H9 (cell line): Measurements from ENCODE around the gene ZNF480. TPM values are rescaled to one million over a fixed set of nuclear protein-coding genes. Genes with fewer than 3 reads are reported as not detected.

Experiments used
- DNase-seq: peaks from one replicate; pipeline ENCODE4 v3.0.0-alpha.2; 2017
- H2AFZ ChIP-seq: one replicate; pipeline ENCODE4 v1.6.1; 2013; ENCODE audit warnings: mild to moderate bottlenecking, low read length, control low read depth, moderate library complexity
- H2AK5ac ChIP-seq: 2 replicates; pipeline ENCODE4 v1.6.1; 2013; ENCODE audit warnings: low read length, control low read depth, mixed read lengths; ENCODE audit not compliant: insufficient read length
- H2BK120ac ChIP-seq: one replicate; pipeline ENCODE4 v1.6.1; 2013; ENCODE audit warnings: low read depth, mild to moderate bottlenecking, low read length, control low read depth, inconsistent platforms; ENCODE audit not compliant: poor library complexity, severe bottlenecking
- H2BK12ac ChIP-seq: 2 replicates; pipeline ENCODE4 v1.6.1; 2013; ENCODE audit warnings: low read length, control low read depth, mixed read lengths, low read depth; ENCODE audit not compliant: insufficient read length
- H2BK15ac ChIP-seq: 2 replicates; pipeline ENCODE4 v1.6.1; 2013; ENCODE audit warnings: low read depth, low read length, control low read depth
- H2BK20ac ChIP-seq: one replicate; pipeline ENCODE4 v1.6.1; 2013; ENCODE audit warnings: low read depth, mild to moderate bottlenecking, low read length, control low read depth, inconsistent platforms; ENCODE audit not compliant: poor library complexity, severe bottlenecking
- H2BK5ac ChIP-seq: 2 replicates; pipeline ENCODE4 v1.6.1; 2013; ENCODE audit warnings: low read length, control low read depth, mixed read lengths; ENCODE audit not compliant: insufficient read length
- H3K14ac ChIP-seq: 2 replicates; pipeline ENCODE4 v1.6.1; 2013; ENCODE audit warnings: low read length, control low read depth; ENCODE audit not compliant: insufficient read depth
- H3K18ac ChIP-seq: 2 replicates; pipeline ENCODE4 v1.6.1; 2013; ENCODE audit warnings: low read depth, mild to moderate bottlenecking, mixed read lengths, low read length, control low read depth; ENCODE audit not compliant: insufficient read length
- H3K23ac ChIP-seq: 2 replicates; pipeline ENCODE4 v1.6.1; 2013; ENCODE audit warnings: low read length, control low read depth, mixed read lengths, low read depth; ENCODE audit not compliant: insufficient read length
- H3K23me2 ChIP-seq: 2 replicates; pipeline ENCODE4 v1.6.1; 2013; ENCODE audit warnings: low read depth, mild to moderate bottlenecking, mixed read lengths, low read length, control low read depth; ENCODE audit not compliant: insufficient read length, poor library complexity, severe bottlenecking
- H3K27ac ChIP-seq: 2 replicates; pipeline ENCODE4 v1.5.1; 2013; ENCODE audit warnings: low read length, control low read depth, mixed read lengths, low read depth; ENCODE audit not compliant: insufficient read length
- H3K27me3 ChIP-seq: 2 replicates; pipeline ENCODE4 v1.6.1; 2013; ENCODE audit warnings: low read length, control low read depth, inconsistent platforms; ENCODE audit not compliant: insufficient read depth
- H3K4ac ChIP-seq: 2 replicates; pipeline ENCODE4 v1.6.1; 2013; ENCODE audit warnings: low read depth, mild to moderate bottlenecking, control low read depth, inconsistent platforms, low read length, moderate library complexity
- H3K4me1 ChIP-seq: 2 replicates; pipeline ENCODE4 v1.6.1; 2013; ENCODE audit warnings: low read length, control low read depth, inconsistent platforms; ENCODE audit not compliant: insufficient read depth
- H3K4me2 ChIP-seq: 2 replicates; pipeline ENCODE4 v1.6.1; 2013; ENCODE audit warnings: low read length, control low read depth, mixed read lengths; ENCODE audit not compliant: insufficient read length, insufficient read depth
- H3K56ac ChIP-seq: 2 replicates; pipeline ENCODE4 v1.6.1; 2013; ENCODE audit warnings: low read depth, mild to moderate bottlenecking, mixed read lengths, low read length, control low read depth; ENCODE audit not compliant: insufficient read length
- H3K79me1 ChIP-seq: 2 replicates; pipeline ENCODE4 v1.6.1; 2013; ENCODE audit warnings: low read depth, mild to moderate bottlenecking, moderate library complexity, low read length, control low read depth, inconsistent platforms; ENCODE audit not compliant: insufficient read depth, poor library complexity, severe bottlenecking
- H3K79me2 ChIP-seq: 2 replicates; pipeline ENCODE4 v1.6.1; 2013; ENCODE audit warnings: low read length, control low read depth, inconsistent platforms; ENCODE audit not compliant: insufficient read depth
- H3K9ac ChIP-seq: 2 replicates; pipeline ENCODE4 v1.6.1; 2013; ENCODE audit warnings: low read length, control low read depth, mixed read lengths; ENCODE audit not compliant: insufficient read length; ENCODE audit errors: extremely low read depth
- H3K9me3 ChIP-seq: one replicate; pipeline ENCODE4 v1.6.1; 2013; ENCODE audit warnings: low read depth, low read length, inconsistent platforms; ENCODE audit not compliant: control insufficient read depth
- H3T11ph ChIP-seq: one replicate; pipeline ENCODE4 v1.6.1; 2013; ENCODE audit warnings: mild to moderate bottlenecking, low read length, control low read depth, inconsistent platforms
- H4K20me1 ChIP-seq: one replicate; pipeline ENCODE4 v1.6.1; 2013; ENCODE audit not compliant: control insufficient read depth, insufficient read length, insufficient read depth
- H4K5ac ChIP-seq: 2 replicates; pipeline ENCODE4 v1.6.1; 2013; ENCODE audit warnings: low read depth, mild to moderate bottlenecking, mixed read lengths, low read length, control low read depth; ENCODE audit not compliant: insufficient read length
- H4K8ac ChIP-seq: replicated peaks from 2 replicates; pipeline ENCODE4 v1.6.1; 2013; ENCODE audit warnings: low read length, control low read depth, mixed read lengths, low read depth; ENCODE audit not compliant: insufficient read length
- H4K91ac ChIP-seq: 2 replicates; pipeline ENCODE4 v1.6.1; 2013; ENCODE audit warnings: low read depth, mild to moderate bottlenecking, moderate library complexity, mixed read lengths, low read length, control low read depth; ENCODE audit not compliant: insufficient read length
- H3K27ac Mint-ChIP-seq, 3 experiments: 2 replicates in 2 of 3; 3 replicates in 1 of 3; pipeline ENCODE4 v1.8.0; 2020 to 2021; ENCODE audit warnings: mixed read lengths in 3 of 3, mild to moderate bottlenecking in 1 of 3, moderate library complexity in 1 of 3
- H3K27me3 Mint-ChIP-seq: 2 replicates; pipeline ENCODE4 v1.8.0; 2021; ENCODE audit warnings: low read depth, mild to moderate bottlenecking, moderate library complexity, mixed read lengths
- H3K36me3 Mint-ChIP-seq, 3 experiments: 2 replicates in 2 of 3; 3 replicates in 1 of 3; pipeline ENCODE4 v1.8.0; 2020 to 2021; ENCODE audit warnings: low read depth in 3 of 3, mixed read lengths in 3 of 3; ENCODE audit not compliant: insufficient read depth in 1 of 3
- H3K4me1 Mint-ChIP-seq, 2 experiments: 2 replicates each; pipeline ENCODE4 v1.8.0; 2020; ENCODE audit warnings: mixed read lengths in 2 of 2
- H3K4me3 Mint-ChIP-seq, 2 experiments: 2 replicates in 1 of 2; 3 replicates in 1 of 2; pipeline ENCODE4 v1.8.0; 2020 to 2021; ENCODE audit warnings: mild to moderate bottlenecking in 2 of 2, mixed read lengths in 2 of 2, moderate library complexity in 1 of 2
- H3K9me3 Mint-ChIP-seq, 2 experiments: 2 replicates in 1 of 2; 3 replicates in 1 of 2; pipeline ENCODE4 v1.8.0; 2020; ENCODE audit warnings: mild to moderate bottlenecking in 2 of 2, mixed read lengths in 2 of 2, moderate library complexity in 1 of 2
- WGBS: extraction: QIAGEN DNeasy Blood & Tissue Kit; methylation state at CpG from one replicate; pipeline ENCODE4 v1.1.7; 2013; ENCODE audit warnings: missing lambda C conversion rate, low lambda C conversion rate, mixed read lengths; ENCODE audit not compliant: insufficient read length; ENCODE audit errors: extremely low coverage; 5-methylcytosine and 5-hydroxymethylcytosine counted together
- total RNA-seq: library from RNA; stranded (reverse); gene quantifications from 2 replicates; pipeline ENCODE4 v1.2.1, GENCODE V29; 2021
- TF ChIP-seq, protein P1 (sequence below): fragments of 200-600 bp; sonication (generic); conservative IDR thresholded peaks from 3 replicates; pipeline ENCODE4 v1.8.0; 2021; ENCODE audit warnings: antibody characterized with exemption, mild to moderate bottlenecking

Gene ZNF480
- total RNA-seq, 1 experiment from 2014 or later = 42.5 TPM

- H3K4me2 ChIP-seq = no peak overlapping the region
- DNase-seq = no peak
Observed at GRCh38 chr19:52322429-52322828, 25.5 kb downstream of the ZNF480 start.

More at GRCh38 chr19:52322429-52322828, 25.5 kb downstream of the ZNF480 start:
- Histone ChIP-seq H3K56ac (no peak overlapping the region), H3T11ph (no peak overlapping the region), H3K9me3 (peaks cover 95% of the 10 kb centered on the region), H3K79me2 (no peaks in the 10 kb centered on the region), H2BK12ac (no peak overlapping the region), H4K20me1 (no peaks in the 10 kb centered on the region), H2AK5ac (no peak overlapping the region), H3K4me1 (no peaks in the 10 kb centered on the region), H3K27me3 (no peaks in the 10 kb centered on the region), H2BK120ac (no peak overlapping the region), H4K5ac (no peak overlapping the region), H3K4ac (no peak overlapping the region), H3K9ac (no peak overlapping the region), H3K23me2 (no peaks in the 10 kb centered on the region), H2AFZ (no peak overlapping the region), H3K23ac (no peak overlapping the region), H3K27ac (no peak overlapping the region), H4K91ac (no peak overlapping the region), H2BK20ac (no peak overlapping the region), H2BK5ac (no peak overlapping the region), H3K14ac (no peak overlapping the region), H3K18ac (no peak overlapping the region), H4K8ac (no peak overlapping the region), H3K79me1 (no peaks in the 10 kb centered on the region), H2BK15ac (no peak overlapping the region)
- H3K27ac Mint-ChIP-seq = no peak overlapping the region
- peaks cover 82 to 90% (median 87%) of the 10 kb centered on the region in 3 experiments for H3K36me3 Mint-ChIP-seq
- no CpG with 5 or more reads among the region's 6 CpGs for WGBS
- H3K4me3 Mint-ChIP-seq = no peak overlapping the region
- H3K27me3 Mint-ChIP-seq = peaks cover 24% of the 10 kb centered on the region
- TF ChIP-seq, protein P1, sequence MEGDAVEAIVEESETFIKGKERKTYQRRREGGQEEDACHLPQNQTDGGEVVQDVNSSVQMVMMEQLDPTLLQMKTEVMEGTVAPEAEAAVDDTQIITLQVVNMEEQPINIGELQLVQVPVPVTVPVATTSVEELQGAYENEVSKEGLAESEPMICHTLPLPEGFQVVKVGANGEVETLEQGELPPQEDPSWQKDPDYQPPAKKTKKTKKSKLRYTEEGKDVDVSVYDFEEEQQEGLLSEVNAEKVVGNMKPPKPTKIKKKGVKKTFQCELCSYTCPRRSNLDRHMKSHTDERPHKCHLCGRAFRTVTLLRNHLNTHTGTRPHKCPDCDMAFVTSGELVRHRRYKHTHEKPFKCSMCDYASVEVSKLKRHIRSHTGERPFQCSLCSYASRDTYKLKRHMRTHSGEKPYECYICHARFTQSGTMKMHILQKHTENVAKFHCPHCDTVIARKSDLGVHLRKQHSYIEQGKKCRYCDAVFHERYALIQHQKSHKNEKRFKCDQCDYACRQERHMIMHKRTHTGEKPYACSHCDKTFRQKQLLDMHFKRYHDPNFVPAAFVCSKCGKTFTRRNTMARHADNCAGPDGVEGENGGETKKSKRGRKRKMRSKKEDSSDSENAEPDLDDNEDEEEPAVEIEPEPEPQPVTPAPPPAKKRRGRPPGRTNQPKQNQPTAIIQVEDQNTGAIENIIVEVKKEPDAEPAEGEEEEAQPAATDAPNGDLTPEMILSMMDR = no peak
- no peaks in the 10 kb centered on the region for H3K4me1 Mint-ChIP-seq
- H3K9me3 Mint-ChIP-seq = peaks cover 98 to 99% of the 10 kb centered on the region in 2 experiments
